ENCODE data around the gene ANAPC5.
"Not testable (repeated sequence)": the region's sequence is repeated elsewhere in the genome, so short reads cannot be mapped to it uniquely, and the experiment has no call there.

ANAPC5 gene

DNA sequence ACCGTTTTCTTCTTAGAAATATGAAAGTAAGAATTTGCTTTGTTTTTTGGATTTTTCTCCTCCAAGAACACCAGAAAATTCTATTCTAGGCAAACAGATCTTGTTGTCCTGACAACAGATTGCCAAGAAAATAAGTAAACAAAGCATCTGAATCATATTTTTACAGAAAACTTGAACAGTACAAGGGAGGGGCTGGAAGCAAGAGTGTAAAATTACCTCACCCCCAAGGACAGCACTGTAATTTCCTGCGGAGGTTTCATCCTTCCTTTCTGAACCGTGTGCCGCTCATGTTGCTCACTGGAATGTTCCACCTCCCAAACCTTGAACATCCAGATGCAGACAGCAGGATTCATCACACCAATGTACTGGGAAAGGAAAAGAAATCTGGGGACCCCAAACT is 50.3 kb downstream of the ANAPC5 start:
- DNase-seq, result no peak
- TF ChIP-seq, protein P1, sequence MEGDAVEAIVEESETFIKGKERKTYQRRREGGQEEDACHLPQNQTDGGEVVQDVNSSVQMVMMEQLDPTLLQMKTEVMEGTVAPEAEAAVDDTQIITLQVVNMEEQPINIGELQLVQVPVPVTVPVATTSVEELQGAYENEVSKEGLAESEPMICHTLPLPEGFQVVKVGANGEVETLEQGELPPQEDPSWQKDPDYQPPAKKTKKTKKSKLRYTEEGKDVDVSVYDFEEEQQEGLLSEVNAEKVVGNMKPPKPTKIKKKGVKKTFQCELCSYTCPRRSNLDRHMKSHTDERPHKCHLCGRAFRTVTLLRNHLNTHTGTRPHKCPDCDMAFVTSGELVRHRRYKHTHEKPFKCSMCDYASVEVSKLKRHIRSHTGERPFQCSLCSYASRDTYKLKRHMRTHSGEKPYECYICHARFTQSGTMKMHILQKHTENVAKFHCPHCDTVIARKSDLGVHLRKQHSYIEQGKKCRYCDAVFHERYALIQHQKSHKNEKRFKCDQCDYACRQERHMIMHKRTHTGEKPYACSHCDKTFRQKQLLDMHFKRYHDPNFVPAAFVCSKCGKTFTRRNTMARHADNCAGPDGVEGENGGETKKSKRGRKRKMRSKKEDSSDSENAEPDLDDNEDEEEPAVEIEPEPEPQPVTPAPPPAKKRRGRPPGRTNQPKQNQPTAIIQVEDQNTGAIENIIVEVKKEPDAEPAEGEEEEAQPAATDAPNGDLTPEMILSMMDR (IDR thresholded peaks at IDR 0.05), result no peak
- H3K27me3 ChIP-seq, result no peaks in the 10 kb centered on the region

DNA sequence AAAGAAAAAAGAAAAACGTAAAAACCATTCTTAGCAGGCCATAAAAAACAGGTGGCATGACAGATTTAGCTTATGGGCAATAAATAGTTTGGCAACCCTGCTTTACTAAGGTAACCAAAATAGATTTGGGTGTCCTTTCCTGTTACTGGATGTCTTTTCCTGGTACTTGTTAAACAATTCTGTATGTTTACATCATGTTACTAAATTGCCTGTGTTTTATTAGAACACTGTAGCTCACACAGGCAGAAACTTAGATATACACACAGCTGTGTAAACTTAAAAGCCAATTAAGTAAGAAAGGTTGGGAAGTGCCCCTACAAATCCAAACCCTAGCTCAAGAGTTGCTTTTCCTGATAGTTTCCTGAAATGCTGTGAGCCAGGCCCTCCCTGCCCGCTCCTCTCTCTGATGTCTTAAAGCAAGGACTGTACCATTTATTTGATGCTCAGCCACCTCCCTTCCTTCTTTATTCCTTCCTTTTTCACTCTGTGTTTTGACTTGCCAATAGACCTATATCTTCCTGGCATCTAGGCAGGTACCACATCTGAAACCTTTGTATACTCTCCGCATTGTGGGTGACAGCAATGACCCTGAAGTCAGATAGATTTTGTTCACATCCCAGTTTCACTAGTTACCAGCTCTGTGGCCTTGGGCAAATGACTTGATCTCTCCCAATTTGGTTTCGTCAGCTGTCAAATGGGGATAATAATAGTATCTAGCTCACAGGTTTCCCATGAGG is 52.0 kb downstream of the ANAPC5 start:
- no peaks in the 10 kb centered on the region for H3K9me3 ChIP-seq
- DNase-seq, result no peak
- TF ChIP-seq, protein P1 (IDR thresholded peaks at IDR 0.05), result no peak
- H3K4me3 ChIP-seq, result no peak overlapping the region
- H3K27me3 ChIP-seq, result no peaks in the 10 kb centered on the region
- H3K36me3 ChIP-seq, result no peaks in the 10 kb centered on the region
- H3K4me1 ChIP-seq, result peaks cover 0 to 16% (median 7%) of the 10 kb centered on the region in 4 donors
- intact Hi-C loops (cut with DNase I; ENCODE audit: low total_unique reads), result no loop called here
- H3K27ac ChIP-seq, result no peak overlapping the region

More for the DNA sequence above, 50.3 kb downstream of the ANAPC5 start:
- H3K27ac ChIP-seq, result no peak overlapping the region
- intact Hi-C loops (cut with DNase I; ENCODE audit: low total_unique reads), result no loop called here
- H3K36me3 ChIP-seq, result peaks cover 0 to 2% (median 0%) of the 10 kb centered on the region in 3 donors
- H3K4me1 ChIP-seq, result peaks cover 0 to 9% (median 2%) of the 10 kb centered on the region in 4 donors
- no peaks in the 10 kb centered on the region for H3K9me3 ChIP-seq
- H3K4me3 ChIP-seq, result no peak overlapping the region

DNA sequence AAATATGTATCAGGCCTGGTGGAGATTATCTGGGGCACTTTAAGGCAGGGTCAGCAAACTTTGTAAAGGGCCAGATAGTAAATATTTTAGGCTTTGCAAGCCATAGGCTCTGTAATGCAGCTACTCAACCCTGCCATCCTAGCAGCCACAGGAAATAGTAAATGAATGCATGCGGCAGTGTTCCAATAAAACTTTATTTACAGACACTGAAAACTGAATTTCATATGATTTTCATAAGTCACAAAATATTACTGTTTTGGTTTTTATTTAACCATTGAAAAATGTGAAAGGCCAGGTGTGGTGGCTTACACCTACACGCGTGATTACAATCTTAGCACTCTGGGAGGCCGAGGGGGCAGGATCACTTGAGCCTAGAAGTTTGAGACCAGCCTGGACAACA is 52.5 kb downstream of the ANAPC5 start:
- no peaks in the 10 kb centered on the region for H3K36me3 ChIP-seq
- intact Hi-C loops (cut with DNase I; ENCODE audit: low total_unique reads), result no loop called here
- no peak overlapping the region for H3K27ac ChIP-seq
- H3K27me3 ChIP-seq, result no peaks in the 10 kb centered on the region
- no peaks in the 10 kb centered on the region for H3K9me3 ChIP-seq
- no peak for DNase-seq
- H3K4me1 ChIP-seq, result peaks cover 0 to 22% (median 13%) of the 10 kb centered on the region in 4 donors
- TF ChIP-seq, protein P1 (IDR thresholded peaks at IDR 0.05), result no peak
- H3K4me3 ChIP-seq, result no peak overlapping the region

- H3K4me1 ChIP-seq, result peaks cover 0 to 26% (median 16%) of the 10 kb centered on the region in 4 donors
- intact Hi-C loops (cut with DNase I; ENCODE audit: low total_unique reads); DNase-seq; H3K4me3 ChIP-seq; H3K9me3 ChIP-seq; H3K27ac ChIP-seq; H3K36me3 ChIP-seq; H3K27me3 ChIP-seq: not testable (repeated sequence)
These were observed 53.8 kb downstream of the ANAPC5 start for GRCh38 chr12:121298411-121298810.

- H3K27ac ChIP-seq, result peak overlapping the region; percentile 62 to 68
- no peaks in the 10 kb centered on the region for H3K9me3 ChIP-seq
- no peak for DNase-seq
- intact Hi-C loops (cut with DNase I; ENCODE audit: low total_unique reads), result no loop called here
- peaks cover 0 to under 1% (median 0%) of the 10 kb centered on the region in 3 donors for H3K36me3 ChIP-seq
- H3K27me3 ChIP-seq, result no peaks in the 10 kb centered on the region
- peaks cover 0 to 26% (median 16%) of the 10 kb centered on the region in 4 donors for H3K4me1 ChIP-seq
- H3K4me3 ChIP-seq, result peak overlapping the region; percentile 87 to 96
- TF ChIP-seq, protein P1 (IDR thresholded peaks at IDR 0.05), result no peak
These were observed 54.7 kb downstream of the ANAPC5 start for GRCh38 chr12:121297435-121297991.

Data from tibial artery (tissue), 4 donors.